Stomach (tissue), 4 donors: ENCODE results near the gene XRN1.

Source experiments
- EP300 ChIP-seq: sonication (generic); formaldehyde crosslinking; IDR thresholded peaks from one replicate; pipeline ENCODE4 v1.6.1; 2017; ENCODE audit warnings: antibody characterized with exemption
- TF ChIP-seq, protein P1 (sequence below), 7 experiments: fragments of 450-650 bp in 4 of 7; fragments of 200-600 bp in 3 of 7; sonication (generic) in 3 of 7; IDR thresholded peaks; one replicate each; pipeline ENCODE4 v1.5.1; 2016 to 2019; ENCODE audit warnings: antibody characterized with exemption in 7 of 7, control low read depth in 2 of 7, mild to moderate bottlenecking in 1 of 7

DNA sequence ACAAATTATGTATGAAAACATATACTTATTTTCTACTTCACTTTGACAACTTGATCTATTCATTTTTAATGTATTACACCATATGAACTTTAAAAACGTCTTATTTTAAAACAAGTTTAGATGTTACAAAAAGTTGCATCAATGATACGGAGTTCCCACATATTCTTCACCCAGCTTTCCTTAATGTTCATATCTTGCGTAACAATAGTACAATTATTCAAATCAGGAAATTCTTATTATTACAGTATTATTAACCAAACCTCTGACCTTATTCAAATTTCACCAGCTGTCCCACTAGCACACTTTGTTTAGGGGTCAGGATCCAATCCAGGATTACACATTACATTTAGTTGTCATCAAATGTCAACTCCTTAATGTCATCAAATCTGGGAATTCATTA, 12.9 kb upstream of the XRN1 start:
- TF ChIP-seq, protein P1, sequence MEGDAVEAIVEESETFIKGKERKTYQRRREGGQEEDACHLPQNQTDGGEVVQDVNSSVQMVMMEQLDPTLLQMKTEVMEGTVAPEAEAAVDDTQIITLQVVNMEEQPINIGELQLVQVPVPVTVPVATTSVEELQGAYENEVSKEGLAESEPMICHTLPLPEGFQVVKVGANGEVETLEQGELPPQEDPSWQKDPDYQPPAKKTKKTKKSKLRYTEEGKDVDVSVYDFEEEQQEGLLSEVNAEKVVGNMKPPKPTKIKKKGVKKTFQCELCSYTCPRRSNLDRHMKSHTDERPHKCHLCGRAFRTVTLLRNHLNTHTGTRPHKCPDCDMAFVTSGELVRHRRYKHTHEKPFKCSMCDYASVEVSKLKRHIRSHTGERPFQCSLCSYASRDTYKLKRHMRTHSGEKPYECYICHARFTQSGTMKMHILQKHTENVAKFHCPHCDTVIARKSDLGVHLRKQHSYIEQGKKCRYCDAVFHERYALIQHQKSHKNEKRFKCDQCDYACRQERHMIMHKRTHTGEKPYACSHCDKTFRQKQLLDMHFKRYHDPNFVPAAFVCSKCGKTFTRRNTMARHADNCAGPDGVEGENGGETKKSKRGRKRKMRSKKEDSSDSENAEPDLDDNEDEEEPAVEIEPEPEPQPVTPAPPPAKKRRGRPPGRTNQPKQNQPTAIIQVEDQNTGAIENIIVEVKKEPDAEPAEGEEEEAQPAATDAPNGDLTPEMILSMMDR (IDR thresholded peaks at IDR 0.05) = no peak
- TF ChIP-seq EP300 = no peak
